NCI-H526 (cell line): ENCODE results near the gene PALM.
A peak's percentile ranks its signal among the peaks of the same experiment; 100 is the strongest.

Experiments used
- DNase-seq, 2 experiments: peaks; one replicate each; lab custom pipeline; 2025; lab: John Stamatoyannopoulos, UW

Gene PALM

DNA sequence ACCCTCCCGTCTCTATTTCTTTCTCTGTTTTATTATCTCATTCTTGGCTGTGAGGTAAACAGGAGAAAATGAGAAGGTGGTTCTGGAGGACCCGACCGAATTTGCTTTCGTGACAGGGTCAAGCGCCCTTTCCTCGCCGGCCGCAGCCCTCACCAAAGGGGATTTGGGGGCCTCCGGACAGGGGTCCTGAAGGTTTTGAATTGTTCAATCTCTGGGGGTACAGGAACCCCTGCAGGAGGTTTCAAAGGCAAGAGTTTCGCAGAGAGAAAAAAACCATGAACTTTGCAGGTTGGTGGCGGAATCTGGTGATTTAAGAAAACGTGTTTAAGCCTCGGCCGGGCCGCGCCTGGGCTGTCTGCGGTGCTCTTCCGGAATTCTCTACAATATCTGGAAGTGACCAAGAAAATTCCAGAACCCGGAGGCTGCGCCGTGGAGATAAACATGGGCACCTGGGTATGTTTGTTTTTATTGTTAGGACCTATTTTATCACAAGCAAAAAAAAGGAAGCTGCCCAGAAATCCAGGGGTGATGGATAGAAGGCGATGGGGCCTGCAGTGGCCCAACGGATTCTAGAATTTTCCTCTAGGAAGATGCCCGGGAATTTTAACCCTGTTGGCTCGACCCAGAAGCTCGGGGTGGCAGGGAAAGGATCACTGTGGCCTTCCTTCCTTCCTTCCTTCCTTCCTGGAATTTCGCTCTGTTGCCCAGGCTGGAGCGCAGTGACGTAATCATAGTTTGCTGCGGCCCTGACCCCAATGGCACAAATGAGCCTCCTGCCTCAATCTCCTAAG, 74.3 kb downstream of the PALM start:
- no peak for DNase-seq

DNA sequence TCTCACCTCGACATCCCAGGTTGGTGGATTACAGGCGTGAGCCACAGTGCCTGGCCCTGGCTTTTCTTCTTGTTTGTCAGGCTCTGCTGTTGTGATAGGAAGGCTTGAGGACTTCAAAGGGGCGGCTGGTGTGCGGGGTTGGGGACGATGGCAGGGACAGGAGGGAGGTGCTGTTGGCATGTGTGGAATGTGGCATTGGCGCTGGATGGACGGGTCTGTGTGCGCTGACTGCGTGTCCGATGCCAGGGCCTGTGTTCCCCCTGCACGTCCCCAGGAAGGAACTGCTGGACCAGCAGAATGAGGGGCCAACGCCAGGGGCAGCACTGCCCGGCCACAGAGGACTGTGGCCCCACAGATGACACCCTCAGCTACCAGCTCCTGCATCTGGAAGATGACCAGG, 75.8 kb downstream of the PALM start:
- DNase-seq, result no peak

DNA sequence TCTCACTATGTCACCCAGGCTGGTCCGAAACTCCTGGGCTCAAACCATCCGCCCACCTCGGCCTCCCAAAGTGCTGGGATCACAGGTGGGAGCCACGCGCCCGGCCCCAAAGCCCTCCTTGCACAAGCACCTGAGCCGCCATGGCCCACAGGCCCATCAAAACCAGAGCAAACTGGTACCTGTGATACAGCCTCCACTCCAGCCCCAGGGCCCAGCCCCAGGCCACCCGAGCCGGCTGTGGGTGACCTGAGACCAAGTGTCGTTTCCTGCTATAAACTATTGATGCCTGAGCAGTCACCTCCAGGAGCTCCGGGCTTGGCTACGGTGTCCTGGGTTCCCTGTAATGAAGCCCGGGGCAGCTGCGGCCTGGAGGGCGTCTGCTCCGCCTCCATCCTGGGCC, 78.8 kb downstream of the PALM start:
- DNase-seq, result no peak

DNA sequence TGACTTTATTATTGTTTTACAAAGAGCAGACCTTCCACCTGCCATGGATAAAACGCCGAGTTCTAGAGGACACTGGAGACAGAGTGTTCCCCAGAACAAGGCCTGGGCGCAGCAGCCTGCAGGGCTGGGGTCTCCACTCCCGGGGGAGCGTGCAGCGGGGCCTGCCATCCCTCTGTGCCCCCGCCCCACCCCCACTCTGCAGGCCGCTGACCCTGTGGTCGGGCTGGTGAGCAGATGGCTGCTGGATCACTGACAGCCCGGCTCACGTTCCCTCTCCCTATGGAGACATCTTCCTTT, 79.9 kb downstream of the PALM start:
- DNase-seq, result no peak

DNA sequence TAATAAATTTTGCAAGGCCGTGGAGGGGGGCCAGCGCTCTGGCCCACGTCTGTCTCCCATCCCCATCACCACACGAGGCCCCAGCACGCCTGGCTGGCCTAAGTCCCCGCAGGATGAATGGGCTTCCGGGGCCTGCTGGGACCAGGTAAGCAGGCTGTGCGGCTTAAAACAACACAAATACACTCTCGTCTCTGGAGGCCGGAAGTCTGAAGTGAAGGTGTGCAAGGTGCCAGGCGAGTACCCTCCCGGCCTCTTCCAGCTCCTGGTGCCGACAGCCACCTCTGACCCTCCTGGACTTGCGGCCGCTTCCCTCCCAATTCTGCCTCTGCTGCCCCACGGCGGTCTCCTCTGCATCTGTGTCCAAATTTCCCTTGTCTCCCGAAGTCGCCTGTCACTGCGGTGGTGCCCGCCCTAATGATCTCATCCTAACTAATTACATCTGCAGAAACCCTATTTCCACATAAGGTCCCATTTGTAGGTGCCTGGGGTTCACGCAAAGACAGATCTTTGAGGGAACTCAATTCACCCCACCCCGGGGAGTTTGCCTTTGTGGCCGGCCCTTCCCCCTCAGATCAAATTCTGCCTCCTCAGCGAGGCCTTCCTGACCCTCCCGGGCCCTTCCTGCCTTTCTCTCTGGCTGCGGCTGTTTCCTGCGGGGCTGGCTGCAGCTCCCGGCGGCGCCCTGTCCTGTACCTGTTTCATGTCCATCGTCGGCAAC, 80.4 kb downstream of the PALM start:
- no peak for DNase-seq

DNA sequence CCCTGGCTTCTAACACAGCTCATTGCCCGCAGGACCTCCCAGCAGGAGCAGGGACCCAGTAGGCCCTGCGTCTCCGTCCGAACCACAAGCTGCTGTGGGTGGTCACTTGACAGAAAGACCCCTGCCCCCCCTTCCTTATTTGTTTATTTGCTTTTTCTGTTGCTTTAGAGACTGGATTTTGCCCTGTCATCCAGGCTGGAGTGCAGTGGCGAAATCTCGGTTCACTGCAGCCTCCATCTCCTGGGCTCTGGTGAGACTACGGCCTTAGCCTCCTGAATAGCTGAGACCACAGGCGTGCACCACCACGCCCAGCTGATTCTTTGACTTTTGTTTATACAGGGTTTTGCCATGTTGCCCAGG, 80.9 kb downstream of the PALM start:
- no peak for DNase-seq

DNA sequence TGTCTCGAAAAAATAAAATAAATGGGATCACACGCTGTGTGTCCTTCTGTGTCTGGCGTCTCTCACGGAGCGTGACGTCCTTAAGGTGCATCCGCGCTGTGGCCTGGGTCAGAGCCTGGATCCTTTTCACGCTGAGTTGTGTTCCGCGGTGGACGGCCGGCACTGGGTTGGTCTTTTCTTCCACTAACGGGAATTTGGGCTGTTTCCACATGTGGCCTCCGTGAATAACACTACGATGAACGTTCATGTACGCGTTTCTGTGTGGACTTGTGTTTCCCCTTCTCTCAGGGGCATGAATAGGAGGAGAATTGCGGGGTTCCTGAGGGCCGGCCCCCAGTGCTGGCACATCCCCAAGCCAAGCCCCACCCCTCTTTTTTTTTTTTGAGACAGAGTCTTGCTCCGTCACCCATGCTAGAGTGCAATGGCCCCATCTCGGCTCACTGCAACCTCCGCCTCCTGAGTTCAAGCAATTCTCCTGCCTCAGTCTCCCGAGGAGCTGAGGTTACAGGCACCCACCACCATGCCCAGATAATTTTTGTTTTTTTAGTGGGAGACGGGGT, 82.4 kb downstream of the PALM start:
- no peak for DNase-seq

DNA sequence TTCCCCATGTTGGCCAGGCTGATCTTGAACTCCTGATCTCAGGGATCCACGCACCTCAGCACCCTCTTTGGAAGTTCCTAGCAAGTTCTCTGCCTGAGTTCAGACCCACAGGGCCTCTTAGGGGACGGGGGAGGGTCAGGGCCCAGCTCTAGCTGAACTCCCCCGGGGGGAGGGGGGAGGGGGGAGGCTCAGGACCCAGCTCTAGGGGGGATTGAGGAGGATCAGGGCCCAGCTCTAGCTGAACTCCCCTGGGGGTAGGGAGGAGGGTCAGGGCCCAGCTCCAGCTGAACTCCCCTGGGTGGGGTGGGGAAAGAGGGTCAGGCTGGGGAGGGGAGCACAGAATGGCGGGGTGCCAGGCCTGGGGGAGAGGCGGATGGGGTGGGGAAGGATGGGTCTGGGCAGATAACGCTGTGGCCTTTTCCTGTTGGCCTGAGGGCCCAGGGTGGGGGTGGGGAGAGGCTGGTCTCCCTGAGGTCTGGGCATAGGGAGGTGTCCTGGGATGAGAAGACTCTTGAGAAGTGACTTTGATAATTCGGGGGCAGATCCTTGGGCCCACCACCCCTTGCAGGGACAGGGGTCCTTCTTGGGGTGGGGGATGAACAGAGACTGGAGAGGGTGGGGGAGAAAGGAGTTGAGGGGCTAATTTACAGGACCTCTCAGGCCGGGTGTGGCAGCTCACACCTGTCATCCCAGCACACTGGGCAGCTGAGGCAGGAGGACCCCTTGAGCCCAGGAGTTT, 83.0 kb downstream of the PALM start:
- DNase-seq, result no peak

DNA sequence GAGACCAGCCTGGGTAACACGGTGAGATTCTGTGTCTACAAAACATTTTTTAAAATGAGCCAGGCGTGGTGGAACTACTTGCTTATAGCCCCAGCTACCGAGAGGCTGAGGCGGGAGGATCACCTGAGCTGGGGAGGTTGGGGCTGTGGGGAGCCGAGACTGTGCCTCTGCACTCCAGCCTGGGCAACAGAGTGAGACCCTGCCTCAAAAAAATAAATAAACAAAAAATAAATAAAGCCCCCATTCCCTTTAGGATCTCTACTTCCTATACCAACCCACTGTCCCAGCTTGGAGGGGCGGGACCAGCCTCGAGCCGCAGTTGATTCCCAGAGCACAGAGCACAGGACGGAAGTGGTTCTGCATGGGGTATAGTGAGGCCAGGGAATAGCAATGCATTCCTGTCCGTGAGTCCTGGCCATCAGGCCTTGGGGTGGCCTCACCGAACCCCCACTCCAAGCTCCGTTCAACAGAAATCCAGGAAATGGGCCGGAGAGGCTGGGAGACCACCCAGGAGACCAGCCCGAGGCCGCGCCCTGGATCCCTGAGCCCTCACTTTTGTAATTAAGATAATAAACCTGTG, 83.7 kb downstream of the PALM start:
- no peak for DNase-seq

DNA sequence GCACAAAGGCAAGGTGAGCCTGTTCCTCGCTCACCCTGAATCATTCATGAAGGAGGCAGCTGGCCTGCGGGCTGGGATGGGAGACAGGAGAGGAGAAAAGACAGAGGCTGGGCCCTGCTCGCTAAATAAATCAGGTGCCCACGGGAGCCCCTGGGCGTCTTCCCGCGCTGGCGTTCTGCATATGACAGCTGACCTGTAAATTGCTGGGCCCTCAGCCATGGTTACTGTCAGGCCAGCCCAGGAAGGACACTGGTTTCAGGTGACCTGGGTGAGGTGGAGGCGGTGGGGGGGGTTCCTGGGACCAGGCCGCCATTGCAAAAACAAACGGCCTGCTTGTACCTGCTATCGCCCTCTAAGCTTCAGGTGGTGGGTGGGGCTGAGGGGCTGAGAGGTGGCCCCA, 85.1 kb downstream of the PALM start:
- no peak for DNase-seq

DNA sequence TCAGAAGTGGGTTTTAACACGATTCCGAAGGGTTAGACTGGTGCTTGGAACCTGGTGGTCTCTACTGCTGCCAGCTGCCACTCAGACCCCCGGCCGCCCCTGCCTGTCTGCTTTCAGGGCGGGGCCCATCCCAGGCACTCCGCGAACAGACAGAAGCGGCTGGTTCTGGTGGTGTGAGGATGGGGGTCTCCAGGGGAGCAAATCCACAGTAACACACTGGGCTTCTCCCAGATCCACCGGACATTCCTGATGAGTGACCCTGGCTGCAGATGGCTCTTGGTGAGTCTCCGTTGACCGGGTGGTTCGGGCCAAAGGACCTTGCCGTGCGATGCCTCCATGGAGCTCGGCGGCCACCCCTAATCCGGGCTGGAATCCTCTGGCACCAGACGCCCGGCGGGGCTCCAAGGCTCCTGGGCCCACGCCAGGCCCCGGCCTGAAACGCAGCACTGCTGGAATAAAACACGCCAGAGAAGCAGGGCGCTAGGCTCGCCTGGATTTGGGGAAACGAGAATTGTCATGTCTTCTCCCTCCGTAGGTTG, 86.4 kb downstream of the PALM start:
- no peak for DNase-seq

DNA sequence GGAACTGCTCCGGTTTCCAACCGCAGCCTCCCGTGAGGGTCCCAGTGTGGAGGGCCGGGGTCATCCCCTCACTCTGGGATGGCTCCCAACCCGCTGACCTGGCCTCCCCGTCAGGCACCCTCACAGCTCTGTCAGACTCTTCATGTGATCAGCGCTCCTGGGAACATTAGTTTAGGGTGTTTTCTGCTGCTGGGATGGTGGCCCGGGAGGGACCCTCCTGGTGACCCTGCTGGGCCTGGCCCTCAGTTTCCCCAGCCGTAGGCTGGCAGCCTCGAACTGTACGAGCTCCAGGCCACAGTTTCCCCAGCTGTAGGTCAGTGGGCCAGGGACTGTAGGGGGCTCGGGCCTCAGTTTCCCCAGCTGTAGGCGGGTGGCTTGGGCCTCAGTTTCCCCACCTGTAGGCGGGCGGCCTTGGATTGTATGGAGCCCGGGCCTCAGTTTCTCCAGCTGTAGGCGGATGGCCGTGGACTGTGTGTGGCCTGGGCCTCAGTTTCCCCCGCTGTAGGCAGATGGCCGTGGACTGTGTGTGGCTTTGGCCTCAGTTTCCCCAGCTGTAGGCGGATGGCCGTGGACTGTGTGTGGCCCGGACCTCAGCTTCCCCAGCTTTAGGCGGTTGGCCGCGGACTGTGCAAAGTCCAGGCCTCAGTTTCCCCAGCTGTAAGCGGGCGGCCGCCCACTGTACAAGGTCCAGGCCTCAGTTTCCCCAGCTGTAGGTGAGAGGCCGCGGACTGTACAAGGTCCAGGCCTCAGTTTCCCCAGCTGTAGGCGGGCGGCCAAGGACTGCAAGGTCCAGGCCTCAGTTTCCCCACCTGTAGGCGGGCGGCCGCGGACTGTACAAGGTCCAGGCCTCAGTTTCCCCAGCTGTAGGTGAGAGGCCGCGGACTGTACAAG, 87.2 kb downstream of the PALM start:
- DNase-seq, result no peak

DNA sequence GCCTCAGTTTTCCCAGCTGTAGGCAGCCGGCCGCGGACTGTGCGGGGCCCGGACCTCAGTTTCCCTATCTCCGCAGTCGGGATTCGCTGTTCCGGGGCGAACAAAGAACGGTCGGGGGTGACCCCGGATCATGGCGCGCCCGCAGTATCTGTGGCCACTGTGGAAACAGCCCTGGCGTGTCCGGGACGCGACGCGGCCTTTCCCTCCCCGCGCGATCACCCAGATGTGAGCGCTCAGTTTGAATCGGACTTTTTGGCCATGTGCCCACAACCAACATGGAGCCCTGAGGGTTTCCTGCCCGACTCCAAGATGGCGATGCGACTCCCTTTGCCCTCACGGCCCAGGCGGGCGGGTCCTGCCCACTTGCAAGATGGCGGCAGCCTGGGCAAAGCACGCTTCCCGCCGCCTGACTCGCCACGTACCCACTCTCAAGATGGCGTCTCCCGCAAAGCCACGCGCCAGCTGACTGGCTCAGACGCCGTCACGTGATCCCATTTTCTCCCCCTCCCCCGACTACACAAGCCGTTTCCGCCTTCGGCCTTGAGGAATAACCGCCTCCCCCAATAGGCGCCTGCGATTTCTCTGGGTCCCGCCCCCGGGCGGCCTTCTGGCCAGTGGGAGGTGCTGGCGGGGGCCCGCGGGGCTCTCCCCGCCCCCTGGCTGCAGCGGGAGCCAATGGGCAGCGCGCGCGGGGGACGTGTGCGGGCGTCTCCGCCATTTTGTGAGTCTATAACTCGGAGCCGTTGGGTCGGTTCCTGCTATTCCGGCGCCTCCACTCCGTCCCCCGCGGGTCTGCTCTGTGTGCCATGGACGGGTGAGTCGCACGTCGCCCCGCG, 88.2 kb downstream of the PALM start, which contains the start of gene PTBP1:
Gene PTBP1 (plus strand): TSS at position 761 of the 836 bp plus-strand sequence. CDS start 46 bp downstream, at position 807.
- peak; percentile 98 to 99 for DNase-seq
